ENCODE measurements around the gene EPHA10.

EPHA10 gene

DNA sequence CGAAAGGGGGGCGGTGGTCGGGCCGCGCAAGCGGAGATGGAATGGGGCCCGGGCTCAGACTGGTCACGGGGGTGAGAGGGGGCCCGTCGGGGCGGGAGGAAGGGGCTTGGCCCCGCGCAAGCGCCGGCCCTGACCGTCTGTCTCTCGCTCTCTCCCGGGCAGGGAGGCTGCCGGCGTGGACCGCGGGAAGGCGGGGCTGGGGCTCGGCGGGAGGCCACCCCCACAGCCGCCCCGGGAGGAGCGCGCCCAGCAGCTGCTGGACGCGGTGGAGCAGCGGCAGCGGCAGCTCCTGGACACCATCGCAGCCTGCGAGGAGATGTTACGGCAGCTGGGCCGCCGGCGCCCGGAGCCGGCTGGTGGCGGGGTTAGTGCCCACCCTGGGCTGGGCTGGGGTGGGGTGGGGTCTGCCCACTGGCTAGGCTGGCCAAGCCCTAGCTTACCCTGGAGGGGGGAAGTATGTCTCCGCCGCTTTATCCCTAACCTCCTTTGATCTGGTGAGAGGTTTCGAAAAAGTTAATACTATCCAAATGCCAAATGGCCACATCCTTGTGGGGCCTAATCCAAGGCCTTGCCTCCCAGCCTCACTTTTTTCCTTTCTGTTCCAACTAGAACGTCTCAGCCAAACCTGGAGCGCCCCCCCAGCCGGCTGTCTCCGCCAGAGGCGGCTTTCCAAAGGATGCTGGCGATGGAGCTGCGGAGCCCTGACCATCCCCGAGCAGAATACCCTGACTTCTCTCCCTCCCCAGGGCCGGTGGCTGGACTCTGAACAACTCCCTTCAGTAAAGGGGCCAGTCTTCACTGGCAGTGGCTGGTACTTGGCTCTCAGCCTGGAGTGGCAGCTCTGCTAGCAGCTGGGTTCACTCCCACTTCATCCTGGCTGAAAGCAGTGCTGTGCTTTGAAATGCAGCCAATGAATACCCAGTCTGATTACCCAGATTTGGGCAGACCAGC is 43.7 kb upstream of the EPHA10 start (continued):
- TF ChIP-seq ZNF311 (tag by site-specific recombination; IDR thresholded peaks at IDR 0.05; ENCODE audit: borderline replicate concordance) (no peak), ZNF510 (tag by site-specific recombination; IDR thresholded peaks at IDR 0.05; ENCODE audit: insufficient replicate concordance) (no peak), REPIN1 (tag by site-specific recombination; IDR thresholded peaks at IDR 0.05; ENCODE audit: low read depth) (no peak), ZNF658 (tag by site-specific recombination; IDR thresholded peaks at IDR 0.05) (no peak), ZNF776 (tag by site-specific recombination; IDR thresholded peaks at IDR 0.05; ENCODE audit: borderline replicate concordance) (no peak), ZNF211 (tag by site-specific recombination; IDR thresholded peaks at IDR 0.05; ENCODE audit: low read depth) (no peak), ZNF394 (tag by site-specific recombination; IDR thresholded peaks at IDR 0.05; ENCODE audit: borderline replicate concordance) (no peak; the same call in 1 of the 2 replicates), ZNF341 (tag by site-specific recombination; IDR thresholded peaks at IDR 0.05; ENCODE audit: low read depth) (peak; percentile 88), GLI2 (tag by site-specific recombination; IDR thresholded peaks at IDR 0.05; ENCODE audit: borderline replicate concordance, low read depth) (no peak), ZNF837 (tag by site-specific recombination; IDR thresholded peaks at IDR 0.05) (no peak), FEZF1 (tag by site-specific recombination; IDR thresholded peaks at IDR 0.05) (no peak), KLF1 (tag by site-specific recombination; IDR thresholded peaks at IDR 0.05) (no peak; the same call in 1 of the 2 replicates), ZBTB20 (tag by site-specific recombination; IDR thresholded peaks at IDR 0.05) (peak; percentile 79; the same call in 1 of the 2 replicates), GLI4 (tag by site-specific recombination; IDR thresholded peaks at IDR 0.05) (no peak), ZNF266 (tag by site-specific recombination; IDR thresholded peaks at IDR 0.05; ENCODE audit: low read depth) (no peak), ZXDB (tag by site-specific recombination; IDR thresholded peaks at IDR 0.05) (no peak), OSR2 (tag by site-specific recombination; IDR thresholded peaks at IDR 0.05) (no peak; the same call in 1 of the 2 replicates), ZBTB1 (tag by site-specific recombination; IDR thresholded peaks at IDR 0.05) (no peak)
- TF ChIP-seq, protein P1, sequence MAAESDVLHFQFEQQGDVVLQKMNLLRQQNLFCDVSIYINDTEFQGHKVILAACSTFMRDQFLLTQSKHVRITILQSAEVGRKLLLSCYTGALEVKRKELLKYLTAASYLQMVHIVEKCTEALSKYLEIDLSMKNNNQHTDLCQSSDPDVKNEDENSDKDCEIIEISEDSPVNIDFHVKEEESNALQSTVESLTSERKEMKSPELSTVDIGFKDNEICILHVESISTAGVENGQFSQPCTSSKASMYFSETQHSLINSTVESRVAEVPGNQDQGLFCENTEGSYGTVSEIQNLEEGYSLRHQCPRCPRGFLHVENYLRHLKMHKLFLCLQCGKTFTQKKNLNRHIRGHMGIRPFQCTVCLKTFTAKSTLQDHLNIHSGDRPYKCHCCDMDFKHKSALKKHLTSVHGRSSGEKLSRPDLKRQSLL (tag by site-specific recombination; IDR thresholded peaks at IDR 0.05) = peak; percentile 77
- TF ChIP-seq, protein P2, sequence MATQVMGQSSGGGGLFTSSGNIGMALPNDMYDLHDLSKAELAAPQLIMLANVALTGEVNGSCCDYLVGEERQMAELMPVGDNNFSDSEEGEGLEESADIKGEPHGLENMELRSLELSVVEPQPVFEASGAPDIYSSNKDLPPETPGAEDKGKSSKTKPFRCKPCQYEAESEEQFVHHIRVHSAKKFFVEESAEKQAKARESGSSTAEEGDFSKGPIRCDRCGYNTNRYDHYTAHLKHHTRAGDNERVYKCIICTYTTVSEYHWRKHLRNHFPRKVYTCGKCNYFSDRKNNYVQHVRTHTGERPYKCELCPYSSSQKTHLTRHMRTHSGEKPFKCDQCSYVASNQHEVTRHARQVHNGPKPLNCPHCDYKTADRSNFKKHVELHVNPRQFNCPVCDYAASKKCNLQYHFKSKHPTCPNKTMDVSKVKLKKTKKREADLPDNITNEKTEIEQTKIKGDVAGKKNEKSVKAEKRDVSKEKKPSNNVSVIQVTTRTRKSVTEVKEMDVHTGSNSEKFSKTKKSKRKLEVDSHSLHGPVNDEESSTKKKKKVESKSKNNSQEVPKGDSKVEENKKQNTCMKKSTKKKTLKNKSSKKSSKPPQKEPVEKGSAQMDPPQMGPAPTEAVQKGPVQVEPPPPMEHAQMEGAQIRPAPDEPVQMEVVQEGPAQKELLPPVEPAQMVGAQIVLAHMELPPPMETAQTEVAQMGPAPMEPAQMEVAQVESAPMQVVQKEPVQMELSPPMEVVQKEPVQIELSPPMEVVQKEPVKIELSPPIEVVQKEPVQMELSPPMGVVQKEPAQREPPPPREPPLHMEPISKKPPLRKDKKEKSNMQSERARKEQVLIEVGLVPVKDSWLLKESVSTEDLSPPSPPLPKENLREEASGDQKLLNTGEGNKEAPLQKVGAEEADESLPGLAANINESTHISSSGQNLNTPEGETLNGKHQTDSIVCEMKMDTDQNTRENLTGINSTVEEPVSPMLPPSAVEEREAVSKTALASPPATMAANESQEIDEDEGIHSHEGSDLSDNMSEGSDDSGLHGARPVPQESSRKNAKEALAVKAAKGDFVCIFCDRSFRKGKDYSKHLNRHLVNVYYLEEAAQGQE (tag by site-specific recombination; IDR thresholded peaks at IDR 0.05) = no peak
- TF ChIP-seq, protein P3, sequence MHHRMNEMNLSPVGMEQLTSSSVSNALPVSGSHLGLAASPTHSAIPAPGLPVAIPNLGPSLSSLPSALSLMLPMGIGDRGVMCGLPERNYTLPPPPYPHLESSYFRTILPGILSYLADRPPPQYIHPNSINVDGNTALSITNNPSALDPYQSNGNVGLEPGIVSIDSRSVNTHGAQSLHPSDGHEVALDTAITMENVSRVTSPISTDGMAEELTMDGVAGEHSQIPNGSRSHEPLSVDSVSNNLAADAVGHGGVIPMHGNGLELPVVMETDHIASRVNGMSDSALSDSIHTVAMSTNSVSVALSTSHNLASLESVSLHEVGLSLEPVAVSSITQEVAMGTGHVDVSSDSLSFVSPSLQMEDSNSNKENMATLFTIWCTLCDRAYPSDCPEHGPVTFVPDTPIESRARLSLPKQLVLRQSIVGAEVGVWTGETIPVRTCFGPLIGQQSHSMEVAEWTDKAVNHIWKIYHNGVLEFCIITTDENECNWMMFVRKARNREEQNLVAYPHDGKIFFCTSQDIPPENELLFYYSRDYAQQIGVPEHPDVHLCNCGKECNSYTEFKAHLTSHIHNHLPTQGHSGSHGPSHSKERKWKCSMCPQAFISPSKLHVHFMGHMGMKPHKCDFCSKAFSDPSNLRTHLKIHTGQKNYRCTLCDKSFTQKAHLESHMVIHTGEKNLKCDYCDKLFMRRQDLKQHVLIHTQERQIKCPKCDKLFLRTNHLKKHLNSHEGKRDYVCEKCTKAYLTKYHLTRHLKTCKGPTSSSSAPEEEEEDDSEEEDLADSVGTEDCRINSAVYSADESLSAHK (tag by site-specific recombination; IDR thresholded peaks at IDR 0.05) = no peak
- TF ChIP-seq, protein P4, sequence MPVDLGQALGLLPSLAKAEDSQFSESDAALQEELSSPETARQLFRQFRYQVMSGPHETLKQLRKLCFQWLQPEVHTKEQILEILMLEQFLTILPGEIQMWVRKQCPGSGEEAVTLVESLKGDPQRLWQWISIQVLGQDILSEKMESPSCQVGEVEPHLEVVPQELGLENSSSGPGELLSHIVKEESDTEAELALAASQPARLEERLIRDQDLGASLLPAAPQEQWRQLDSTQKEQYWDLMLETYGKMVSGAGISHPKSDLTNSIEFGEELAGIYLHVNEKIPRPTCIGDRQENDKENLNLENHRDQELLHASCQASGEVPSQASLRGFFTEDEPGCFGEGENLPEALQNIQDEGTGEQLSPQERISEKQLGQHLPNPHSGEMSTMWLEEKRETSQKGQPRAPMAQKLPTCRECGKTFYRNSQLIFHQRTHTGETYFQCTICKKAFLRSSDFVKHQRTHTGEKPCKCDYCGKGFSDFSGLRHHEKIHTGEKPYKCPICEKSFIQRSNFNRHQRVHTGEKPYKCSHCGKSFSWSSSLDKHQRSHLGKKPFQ (tag by site-specific recombination; IDR thresholded peaks at IDR 0.05) = no peak
- TF ChIP-seq, protein P5, sequence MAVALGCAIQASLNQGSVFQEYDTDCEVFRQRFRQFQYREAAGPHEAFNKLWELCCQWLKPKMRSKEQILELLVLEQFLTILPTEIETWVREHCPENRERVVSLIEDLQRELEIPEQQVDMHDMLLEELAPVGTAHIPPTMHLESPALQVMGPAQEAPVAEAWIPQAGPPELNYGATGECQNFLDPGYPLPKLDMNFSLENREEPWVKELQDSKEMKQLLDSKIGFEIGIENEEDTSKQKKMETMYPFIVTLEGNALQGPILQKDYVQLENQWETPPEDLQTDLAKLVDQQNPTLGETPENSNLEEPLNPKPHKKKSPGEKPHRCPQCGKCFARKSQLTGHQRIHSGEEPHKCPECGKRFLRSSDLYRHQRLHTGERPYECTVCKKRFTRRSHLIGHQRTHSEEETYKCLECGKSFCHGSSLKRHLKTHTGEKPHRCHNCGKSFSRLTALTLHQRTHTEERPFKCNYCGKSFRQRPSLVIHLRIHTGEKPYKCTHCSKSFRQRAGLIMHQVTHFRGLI (tag by site-specific recombination; IDR thresholded peaks at IDR 0.05) = peak; percentile 66
- TF ChIP-seq, protein P6, sequence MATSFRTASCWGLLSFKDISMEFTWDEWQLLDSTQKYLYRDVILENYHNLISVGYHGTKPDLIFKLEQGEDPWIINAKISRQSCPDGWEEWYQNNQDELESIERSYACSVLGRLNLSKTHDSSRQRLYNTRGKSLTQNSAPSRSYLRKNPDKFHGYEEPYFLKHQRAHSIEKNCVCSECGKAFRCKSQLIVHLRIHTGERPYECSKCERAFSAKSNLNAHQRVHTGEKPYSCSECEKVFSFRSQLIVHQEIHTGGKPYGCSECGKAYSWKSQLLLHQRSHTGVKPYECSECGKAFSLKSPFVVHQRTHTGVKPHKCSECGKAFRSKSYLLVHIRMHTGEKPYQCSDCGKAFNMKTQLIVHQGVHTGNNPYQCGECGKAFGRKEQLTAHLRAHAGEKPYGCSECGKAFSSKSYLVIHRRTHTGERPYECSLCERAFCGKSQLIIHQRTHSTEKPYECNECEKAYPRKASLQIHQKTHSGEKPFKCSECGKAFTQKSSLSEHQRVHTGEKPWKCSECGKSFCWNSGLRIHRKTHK (tag by site-specific recombination; IDR thresholded peaks at IDR 0.05) = no peak
- TF ChIP-seq, protein P7, sequence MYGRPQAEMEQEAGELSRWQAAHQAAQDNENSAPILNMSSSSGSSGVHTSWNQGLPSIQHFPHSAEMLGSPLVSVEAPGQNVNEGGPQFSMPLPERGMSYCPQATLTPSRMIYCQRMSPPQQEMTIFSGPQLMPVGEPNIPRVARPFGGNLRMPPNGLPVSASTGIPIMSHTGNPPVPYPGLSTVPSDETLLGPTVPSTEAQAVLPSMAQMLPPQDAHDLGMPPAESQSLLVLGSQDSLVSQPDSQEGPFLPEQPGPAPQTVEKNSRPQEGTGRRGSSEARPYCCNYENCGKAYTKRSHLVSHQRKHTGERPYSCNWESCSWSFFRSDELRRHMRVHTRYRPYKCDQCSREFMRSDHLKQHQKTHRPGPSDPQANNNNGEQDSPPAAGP (tag by site-specific recombination; IDR thresholded peaks at IDR 0.05) = 0 out of 2 replicates have a peak, but pooled peaks have one; percentile 25
